Activated naive CD8-positive, alpha-beta T cell treated with anti-CD3 and anti-CD28 coated beads for 36 hours (primary cell): ENCODE data around the gene RNF2. TPM values are rescaled to one million over a fixed set of nuclear protein-coding genes. Genes with fewer than 3 reads are reported as not detected.
"Not testable (repeated sequence)": the region's sequence is repeated elsewhere in the genome, so short reads cannot be mapped to it uniquely, and the experiment has no call there.

ENCODE experiments used
- DNase-seq: peaks from one replicate; pipeline ENCODE4 v3.0.0; 2021
- H3K27ac Mint-ChIP-seq: one replicate; pipeline ENCODE4 v1.8.0; 2022; ENCODE audit warnings: mild to moderate bottlenecking, moderate library complexity, mixed read lengths
- H3K27me3 Mint-ChIP-seq: one replicate; pipeline ENCODE4 v1.8.0; 2022; ENCODE audit warnings: mild to moderate bottlenecking, mixed read lengths
- H3K36me3 Mint-ChIP-seq: one replicate; pipeline ENCODE4 v1.8.0; 2021; ENCODE audit warnings: mild to moderate bottlenecking, mixed read lengths
- H3K4me1 Mint-ChIP-seq: one replicate; pipeline ENCODE4 v1.8.0; 2021; ENCODE audit warnings: mixed read lengths
- H3K4me3 Mint-ChIP-seq: one replicate; pipeline ENCODE4 v1.8.0; 2022; ENCODE audit warnings: mild to moderate bottlenecking, moderate library complexity, mixed read lengths
- H3K9me3 Mint-ChIP-seq: one replicate; pipeline ENCODE4 v1.8.0; 2022; ENCODE audit warnings: mixed read lengths
- total RNA-seq, 2 experiments: library from RNA; stranded (reverse); gene quantifications; one replicate each; pipeline ENCODE4 v1.2.3, GENCODE V29; 2021

The RNF2 gene
- total RNA-seq, 2 experiments from 2014 or later: 28.6 to 28.8 TPM

- H3K4me3 Mint-ChIP-seq, H3K27ac Mint-ChIP-seq, H3K9me3 Mint-ChIP-seq, DNase-seq, H3K27me3 Mint-ChIP-seq: not testable (repeated sequence)
- H3K36me3 Mint-ChIP-seq: peaks cover 47% of the 10 kb centered on the region
- peaks cover 63% of the 10 kb centered on the region for H3K4me1 Mint-ChIP-seq
These were observed 19.6 kb downstream of the RNF2 start for GRCh38 chr1:185065006-185065405.

GRCh38 chr1:185066181-185066580 lies 20.8 kb downstream of the RNF2 start:
- H3K27me3 Mint-ChIP-seq: no peaks in the 10 kb centered on the region
- peaks cover 43% of the 10 kb centered on the region for H3K36me3 Mint-ChIP-seq
- H3K9me3 Mint-ChIP-seq: peaks cover 5% of the 10 kb centered on the region
- no peak overlapping the region for H3K27ac Mint-ChIP-seq
- H3K4me3 Mint-ChIP-seq: no peak overlapping the region
- DNase-seq: no peak
- H3K4me1 Mint-ChIP-seq: peaks cover 55% of the 10 kb centered on the region

GRCh38 chr1:185068341-185068740 lies 23.0 kb downstream of the RNF2 start:
- no peaks in the 10 kb centered on the region for H3K27me3 Mint-ChIP-seq
- H3K27ac Mint-ChIP-seq: no peak overlapping the region
- peaks cover 45% of the 10 kb centered on the region for H3K36me3 Mint-ChIP-seq
- no peak overlapping the region for H3K4me3 Mint-ChIP-seq
- H3K9me3 Mint-ChIP-seq: peaks cover 7% of the 10 kb centered on the region
- peaks cover 43% of the 10 kb centered on the region for H3K4me1 Mint-ChIP-seq
- DNase-seq: no peak

- Mint-ChIP-seq H3K27me3 (no peaks in the 10 kb centered on the region), H3K27ac (no peak overlapping the region)
These were observed 23.9 kb downstream of the RNF2 start for GRCh38 chr1:185069202-185069772.

GRCh38 chr1:185070051-185070450 lies 24.7 kb downstream of the RNF2 start:
- peaks cover 48% of the 10 kb centered on the region for H3K36me3 Mint-ChIP-seq
- H3K9me3 Mint-ChIP-seq: peaks cover 7% of the 10 kb centered on the region

More at GRCh38 chr1:185069202-185069772, 23.9 kb downstream of the RNF2 start:
- H3K4me1 Mint-ChIP-seq: peaks cover 44% of the 10 kb centered on the region
- DNase-seq: no peak
- H3K4me3 Mint-ChIP-seq: no peak overlapping the region
- peaks cover 5% of the 10 kb centered on the region for H3K9me3 Mint-ChIP-seq
- peaks cover 45% of the 10 kb centered on the region for H3K36me3 Mint-ChIP-seq

GRCh38 chr1:185073725-185074124 lies 28.4 kb downstream of the RNF2 start:
- Mint-ChIP-seq H3K4me1 (peaks cover 34% of the 10 kb centered on the region), H3K36me3 (peaks cover 32% of the 10 kb centered on the region), H3K4me3 (no peak overlapping the region), H3K27me3 (no peaks in the 10 kb centered on the region), H3K27ac (peak overlapping the region; percentile 52), H3K9me3 (peaks cover 14% of the 10 kb centered on the region)
- no peak for DNase-seq

More at GRCh38 chr1:185070051-185070450, 24.7 kb downstream of the RNF2 start:
- Mint-ChIP-seq H3K4me3 (no peak overlapping the region), H3K27me3 (no peaks in the 10 kb centered on the region), H3K27ac (no peak overlapping the region), H3K4me1 (peaks cover 44% of the 10 kb centered on the region)
- DNase-seq: no peak

GRCh38 chr1:185074307-185074706 lies 28.9 kb downstream of the RNF2 start:
- Mint-ChIP-seq H3K4me1 (peaks cover 31% of the 10 kb centered on the region), H3K9me3 (peaks cover 14% of the 10 kb centered on the region)

GRCh38 chr1:185075476-185075875 lies 30.1 kb downstream of the RNF2 start:
- Mint-ChIP-seq H3K27ac (no peak overlapping the region), H3K9me3 (peaks cover 14% of the 10 kb centered on the region), H3K36me3 (peaks cover 30% of the 10 kb centered on the region), H3K4me1 (peaks cover 33% of the 10 kb centered on the region), H3K4me3 (no peak overlapping the region), H3K27me3 (no peaks in the 10 kb centered on the region)
- DNase-seq: no peak

More at GRCh38 chr1:185074307-185074706, 28.9 kb downstream of the RNF2 start:
- DNase-seq: no peak
- no peak overlapping the region for H3K27ac Mint-ChIP-seq
- H3K27me3 Mint-ChIP-seq: no peaks in the 10 kb centered on the region
- H3K36me3 Mint-ChIP-seq: peaks cover 30% of the 10 kb centered on the region
- no peak overlapping the region for H3K4me3 Mint-ChIP-seq

- H3K9me3 Mint-ChIP-seq: peaks cover 11% of the 10 kb centered on the region
- H3K36me3 Mint-ChIP-seq: peaks cover 20% of the 10 kb centered on the region
- no peak overlapping the region for H3K4me3 Mint-ChIP-seq
- no peaks in the 10 kb centered on the region for H3K27me3 Mint-ChIP-seq
- peaks cover 28% of the 10 kb centered on the region for H3K4me1 Mint-ChIP-seq
- no peak overlapping the region for H3K27ac Mint-ChIP-seq
- DNase-seq: no peak
These were observed 32.0 kb downstream of the RNF2 start for GRCh38 chr1:185077374-185077773.

GRCh38 chr1:185080422-185080821 lies 35.1 kb downstream of the RNF2 start:
- DNase-seq: no peak
- Mint-ChIP-seq H3K4me1 (peaks cover 16% of the 10 kb centered on the region), H3K9me3 (peaks cover 8% of the 10 kb centered on the region), H3K27ac (no peak overlapping the region), H3K27me3 (no peaks in the 10 kb centered on the region), H3K4me3 (no peak overlapping the region), H3K36me3 (peaks cover 12% of the 10 kb centered on the region)

- Mint-ChIP-seq H3K4me1 (peaks cover 13% of the 10 kb centered on the region), H3K27ac (no peak overlapping the region), H3K9me3 (peaks cover 3% of the 10 kb centered on the region), H3K36me3 (peaks cover 26% of the 10 kb centered on the region), H3K4me3 (no peak overlapping the region), H3K27me3 (no peaks in the 10 kb centered on the region)
- DNase-seq: no peak
These were observed 38.5 kb downstream of the RNF2 start for GRCh38 chr1:185083818-185084217.

- peaks cover 2% of the 10 kb centered on the region for H3K9me3 Mint-ChIP-seq
- H3K4me3 Mint-ChIP-seq: no peak overlapping the region
- no peak overlapping the region for H3K27ac Mint-ChIP-seq
- peaks cover 32% of the 10 kb centered on the region for H3K36me3 Mint-ChIP-seq
- no peak for DNase-seq
- no peaks in the 10 kb centered on the region for H3K27me3 Mint-ChIP-seq
- peaks cover 11% of the 10 kb centered on the region for H3K4me1 Mint-ChIP-seq
These were observed 41.7 kb downstream of the RNF2 start for GRCh38 chr1:185087101-185087500.

- H3K27me3 Mint-ChIP-seq: no peaks in the 10 kb centered on the region
- peaks cover 35% of the 10 kb centered on the region for H3K36me3 Mint-ChIP-seq
- no peak overlapping the region for H3K4me3 Mint-ChIP-seq
- no peak overlapping the region for H3K27ac Mint-ChIP-seq
- no peak for DNase-seq
- peaks cover 11% of the 10 kb centered on the region for H3K4me1 Mint-ChIP-seq
- peaks cover 2% of the 10 kb centered on the region for H3K9me3 Mint-ChIP-seq
These were observed 42.4 kb downstream of the RNF2 start for GRCh38 chr1:185087746-185088145.

- Mint-ChIP-seq H3K4me3 (no peak overlapping the region), H3K27ac (no peak overlapping the region), H3K36me3 (peaks cover 36% of the 10 kb centered on the region), H3K27me3 (no peaks in the 10 kb centered on the region), H3K9me3 (no peaks in the 10 kb centered on the region), H3K4me1 (peaks cover 1% of the 10 kb centered on the region)
- DNase-seq: no peak
These were observed 46.1 kb downstream of the RNF2 start for GRCh38 chr1:185091480-185091879.

- no peaks in the 10 kb centered on the region for H3K9me3 Mint-ChIP-seq
- no peak overlapping the region for H3K27ac Mint-ChIP-seq
- H3K4me3 Mint-ChIP-seq: no peak overlapping the region
- no peaks in the 10 kb centered on the region for H3K27me3 Mint-ChIP-seq
- peaks cover 8% of the 10 kb centered on the region for H3K4me1 Mint-ChIP-seq
- DNase-seq: no peak
- peaks cover 32% of the 10 kb centered on the region for H3K36me3 Mint-ChIP-seq
These were observed 49.4 kb downstream of the RNF2 start for GRCh38 chr1:185094761-185095160.

GRCh38 chr1:185096531-185096930 lies 51.2 kb downstream of the RNF2 start:
- H3K4me1 Mint-ChIP-seq: peaks cover 8% of the 10 kb centered on the region
- no peaks in the 10 kb centered on the region for H3K27me3 Mint-ChIP-seq
- H3K27ac Mint-ChIP-seq: no peak overlapping the region
- no peak for DNase-seq
- no peaks in the 10 kb centered on the region for H3K9me3 Mint-ChIP-seq
- H3K4me3 Mint-ChIP-seq: no peak overlapping the region
- H3K36me3 Mint-ChIP-seq: peaks cover 43% of the 10 kb centered on the region
